ENCODE data around the gene STK38L.
A peak's percentile ranks its signal among the peaks of the same experiment; 100 is the strongest.

STK38L gene

GRCh38 chr12:27280412-27280811 lies 36.3 kb downstream of the STK38L start:
- no peak for DNase-seq

- DNase-seq = peak; percentile 68
These were observed 38.7 kb downstream of the STK38L start for GRCh38 chr12:27282754-27283153.

GRCh38 chr12:27284021-27284420 lies 39.9 kb downstream of the STK38L start:
- DNase-seq = no peak

GRCh38 chr12:27284751-27285150 lies 40.7 kb downstream of the STK38L start:
- DNase-seq = no peak

GRCh38 chr12:27285403-27285802 lies 41.3 kb downstream of the STK38L start:
- DNase-seq = no peak

- DNase-seq = no peak
These were observed 45.3 kb downstream of the STK38L start for GRCh38 chr12:27289414-27289813.

GRCh38 chr12:27290501-27291168 lies 46.5 kb downstream of the STK38L start:
- no peak for DNase-seq

GRCh38 chr12:27291862-27292261 lies 47.8 kb downstream of the STK38L start:
- no peak for DNase-seq

GRCh38 chr12:27292718-27293117 lies 48.6 kb downstream of the STK38L start:
- DNase-seq = no peak

- no peak for DNase-seq
These were observed 49.4 kb downstream of the STK38L start for GRCh38 chr12:27293463-27293862.

- DNase-seq = no peak
These were observed 52.6 kb downstream of the STK38L start for GRCh38 chr12:27296674-27297073.

GRCh38 chr12:27297566-27297965 lies 53.5 kb downstream of the STK38L start:
- no peak for DNase-seq

GRCh38 chr12:27299102-27299501 lies 55.0 kb downstream of the STK38L start:
- no peak for DNase-seq

GRCh38 chr12:27300226-27300625 lies 56.1 kb downstream of the STK38L start:
- no peak for DNase-seq

- no peak for DNase-seq
These were observed 59.3 kb downstream of the STK38L start for GRCh38 chr12:27303139-27304111.

GRCh38 chr12:27304856-27305255 lies 60.8 kb downstream of the STK38L start:
- DNase-seq = no peak

- no peak for DNase-seq
These were observed 61.8 kb downstream of the STK38L start for GRCh38 chr12:27305673-27306456.

GRCh38 chr12:27309293-27309994 lies 65.4 kb downstream of the STK38L start:
- no peak for DNase-seq

- no peak for DNase-seq
These were observed 65.9 kb downstream of the STK38L start for GRCh38 chr12:27309995-27310315.

GRCh38 chr12:27316947-27317346 lies 72.9 kb downstream of the STK38L start:
- no peak for DNase-seq

- DNase-seq = no peak
These were observed 75.3 kb downstream of the STK38L start for GRCh38 chr12:27319409-27319808.

- DNase-seq = no peak
These were observed 75.8 kb downstream of the STK38L start for GRCh38 chr12:27319848-27320247.

- no peak for DNase-seq
These were observed 80.4 kb downstream of the STK38L start for GRCh38 chr12:27324530-27324929.

Data from NCI-H524 treated with DMSO at 0.1 percent for 48 hours (cell line).